ENCODE measurements around the gene NDFIP2. TPM values are rescaled to one million over a fixed set of nuclear protein-coding genes. Genes with fewer than 3 reads are reported as not detected.

Gene NDFIP2
- polyA plus RNA-seq, 2 of the 4 experiments (the other 2 are of a cell fraction) = 23.2 to 39.9 TPM

DNA sequence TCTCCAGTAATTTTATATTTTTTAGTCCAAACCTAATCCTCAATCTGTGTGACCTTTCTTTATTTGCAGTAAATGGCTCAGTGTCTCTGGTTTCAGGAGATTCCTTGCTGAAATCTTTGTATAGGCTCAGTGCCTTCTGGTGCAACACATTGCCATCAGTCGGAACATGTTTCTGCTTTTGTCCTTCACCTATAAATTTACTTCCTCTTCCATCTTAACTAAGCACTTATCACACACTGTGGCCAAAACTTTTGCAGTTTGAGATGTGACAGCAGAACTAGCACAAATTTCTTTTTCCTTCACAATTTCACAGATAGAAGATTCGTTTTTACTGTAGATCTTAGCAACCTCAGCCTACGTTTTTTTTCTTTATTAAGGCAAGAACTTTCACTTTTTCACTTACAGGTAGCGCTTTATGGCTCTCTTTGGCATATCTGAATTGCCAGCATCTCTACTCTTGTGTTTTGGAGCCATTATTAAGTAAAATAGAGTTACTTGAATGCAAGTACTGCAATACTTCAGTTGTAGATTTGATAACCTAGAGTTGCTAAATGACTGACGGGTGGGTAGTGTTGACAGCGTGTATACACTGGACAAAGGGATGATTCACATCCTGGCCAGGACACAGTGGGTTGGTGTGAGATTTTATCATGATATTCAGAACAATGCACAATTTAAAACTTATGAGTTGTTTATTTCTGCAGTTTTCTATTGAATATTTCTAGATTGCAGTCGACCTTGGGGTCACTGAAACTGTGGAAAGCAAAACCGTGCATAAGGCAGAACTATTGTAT lies 44.3 kb downstream of the NDFIP2 start:
- POLR2A ChIA-PET = no interaction called here
- Histone ChIP-seq H3K27ac (no peak overlapping the region), H3K9me3 (no peaks in the 10 kb centered on the region), H3K4me2 (no peak overlapping the region), H3K4me3 (no peak overlapping the region), H3K4me1 (no peaks in the 10 kb centered on the region)
- CTCF ChIA-PET = interaction anchor here (1.3 kb wide), 1 partner anchor 101 kb away, joined by 3 read pairs; no protein-coding TSS in a partner anchor
- DNase-seq (ENCODE audit: low read depth in 1 of 2, low spot score in 1 of 2) (no peak), FAIRE-seq (no peak), ATAC-seq (no peak)
- TF ChIP-seq CBX2 (IDR thresholded peaks at IDR 0.05; ENCODE audit: borderline replicate concordance, low read depth) (no peak), RARB (CRISPR knock-in tag; IDR thresholded peaks at IDR 0.05) (no peak), CEBPB (IDR thresholded peaks at IDR 0.05) (no peak), MAZ (IDR thresholded peaks at IDR 0.05; ENCODE audit: borderline replicate concordance, low read depth, low read length) (no peak), KDM5A (IDR thresholded peaks at IDR 0.05) (no peak), GATA3 (IDR thresholded peaks at IDR 0.05; ENCODE audit: borderline replicate concordance) (no peak), ZFP36 (IDR thresholded peaks at IDR 0.05; ENCODE audit: borderline replicate concordance, partially characterized antibody) (no peak), RCOR1 (IDR thresholded peaks at IDR 0.05; ENCODE audit: low read depth, low read length) (no peak), FOSB (CRISPR knock-in tag; IDR thresholded peaks at IDR 0.05) (no peak), FOXS1 (CRISPR knock-in tag; IDR thresholded peaks at IDR 0.05) (no peak), RFX5 (IDR thresholded peaks at IDR 0.05) (no peak), CHD2 (IDR thresholded peaks at IDR 0.05; ENCODE audit: low read length, partially characterized antibody) (no peak), ZC3H11A (IDR thresholded peaks at IDR 0.05) (no peak)
- TF ChIP-seq, protein P1, sequence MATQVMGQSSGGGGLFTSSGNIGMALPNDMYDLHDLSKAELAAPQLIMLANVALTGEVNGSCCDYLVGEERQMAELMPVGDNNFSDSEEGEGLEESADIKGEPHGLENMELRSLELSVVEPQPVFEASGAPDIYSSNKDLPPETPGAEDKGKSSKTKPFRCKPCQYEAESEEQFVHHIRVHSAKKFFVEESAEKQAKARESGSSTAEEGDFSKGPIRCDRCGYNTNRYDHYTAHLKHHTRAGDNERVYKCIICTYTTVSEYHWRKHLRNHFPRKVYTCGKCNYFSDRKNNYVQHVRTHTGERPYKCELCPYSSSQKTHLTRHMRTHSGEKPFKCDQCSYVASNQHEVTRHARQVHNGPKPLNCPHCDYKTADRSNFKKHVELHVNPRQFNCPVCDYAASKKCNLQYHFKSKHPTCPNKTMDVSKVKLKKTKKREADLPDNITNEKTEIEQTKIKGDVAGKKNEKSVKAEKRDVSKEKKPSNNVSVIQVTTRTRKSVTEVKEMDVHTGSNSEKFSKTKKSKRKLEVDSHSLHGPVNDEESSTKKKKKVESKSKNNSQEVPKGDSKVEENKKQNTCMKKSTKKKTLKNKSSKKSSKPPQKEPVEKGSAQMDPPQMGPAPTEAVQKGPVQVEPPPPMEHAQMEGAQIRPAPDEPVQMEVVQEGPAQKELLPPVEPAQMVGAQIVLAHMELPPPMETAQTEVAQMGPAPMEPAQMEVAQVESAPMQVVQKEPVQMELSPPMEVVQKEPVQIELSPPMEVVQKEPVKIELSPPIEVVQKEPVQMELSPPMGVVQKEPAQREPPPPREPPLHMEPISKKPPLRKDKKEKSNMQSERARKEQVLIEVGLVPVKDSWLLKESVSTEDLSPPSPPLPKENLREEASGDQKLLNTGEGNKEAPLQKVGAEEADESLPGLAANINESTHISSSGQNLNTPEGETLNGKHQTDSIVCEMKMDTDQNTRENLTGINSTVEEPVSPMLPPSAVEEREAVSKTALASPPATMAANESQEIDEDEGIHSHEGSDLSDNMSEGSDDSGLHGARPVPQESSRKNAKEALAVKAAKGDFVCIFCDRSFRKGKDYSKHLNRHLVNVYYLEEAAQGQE (IDR thresholded peaks at IDR 0.05) = no peak
- WGBS (ENCODE audit: missing lambda C conversion rate) = 65% methylated on average over 8 of the region's 8 CpGs

DNA sequence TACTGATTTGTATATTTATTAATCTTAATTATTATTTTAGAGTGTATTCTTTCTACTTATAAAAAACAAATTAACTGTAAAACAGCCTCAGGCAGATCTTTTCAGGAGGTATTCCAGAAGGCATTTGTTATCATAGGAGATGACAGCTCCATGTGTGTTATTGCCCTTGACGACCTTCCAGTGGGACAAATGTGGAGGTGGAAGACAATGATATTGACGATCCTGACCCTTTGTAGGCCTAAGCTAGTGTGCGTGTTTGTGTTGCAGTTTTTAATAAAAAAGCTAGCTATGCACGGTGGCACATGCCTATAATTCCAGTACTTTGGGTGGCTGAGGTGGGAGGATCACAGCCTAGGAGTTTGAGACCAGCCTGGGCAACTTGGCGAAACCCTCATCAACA lies 46.7 kb downstream of the NDFIP2 start:
- Histone ChIP-seq H3K27ac (no peak overlapping the region), H3K4me1 (no peaks in the 10 kb centered on the region), H3K4me3 (no peak overlapping the region), H3K4me2 (no peak overlapping the region), H3K9me3 (no peaks in the 10 kb centered on the region)
- no peak for TF ChIP-seq TP53 (CRISPR knock-in tag; IDR thresholded peaks at IDR 0.05)
- TF ChIP-seq RFX5 (IDR thresholded peaks at IDR 0.05) = no peak
- TF ChIP-seq, protein P2, sequence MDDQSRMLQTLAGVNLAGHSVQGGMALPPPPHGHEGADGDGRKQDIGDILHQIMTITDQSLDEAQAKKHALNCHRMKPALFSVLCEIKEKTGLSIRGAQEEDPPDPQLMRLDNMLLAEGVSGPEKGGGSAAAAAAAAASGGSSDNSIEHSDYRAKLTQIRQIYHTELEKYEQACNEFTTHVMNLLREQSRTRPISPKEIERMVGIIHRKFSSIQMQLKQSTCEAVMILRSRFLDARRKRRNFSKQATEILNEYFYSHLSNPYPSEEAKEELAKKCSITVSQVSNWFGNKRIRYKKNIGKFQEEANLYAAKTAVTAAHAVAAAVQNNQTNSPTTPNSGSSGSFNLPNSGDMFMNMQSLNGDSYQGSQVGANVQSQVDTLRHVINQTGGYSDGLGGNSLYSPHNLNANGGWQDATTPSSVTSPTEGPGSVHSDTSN (IDR thresholded peaks at IDR 0.05) = no peak
- no peak for TF ChIP-seq MAFK (IDR thresholded peaks at IDR 0.05; ENCODE audit: partially characterized antibody)
- TF ChIP-seq, protein P3, sequence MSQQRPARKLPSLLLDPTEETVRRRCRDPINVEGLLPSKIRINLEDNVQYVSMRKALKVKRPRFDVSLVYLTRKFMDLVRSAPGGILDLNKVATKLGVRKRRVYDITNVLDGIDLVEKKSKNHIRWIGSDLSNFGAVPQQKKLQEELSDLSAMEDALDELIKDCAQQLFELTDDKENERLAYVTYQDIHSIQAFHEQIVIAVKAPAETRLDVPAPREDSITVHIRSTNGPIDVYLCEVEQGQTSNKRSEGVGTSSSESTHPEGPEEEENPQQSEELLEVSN (IDR thresholded peaks at IDR 0.05; ENCODE audit: borderline replicate concordance, low read depth) = no peak
- no peak for TF ChIP-seq SREBF2 (IDR thresholded peaks at IDR 0.05)
- DNase-seq (ENCODE audit: low read depth in 1 of 2, low spot score in 1 of 2) (no peak), FAIRE-seq (no peak), ATAC-seq (no peak)
- CTCF ChIA-PET = interaction anchor here (0.7 to 2.1 kb wide), 3 partner anchors 13 to 106 kb away, joined by 3 to 6 read pairs (median 3); no protein-coding TSS in a partner anchor
- WGBS (ENCODE audit: missing lambda C conversion rate) = 88% methylated on average over 5 of the region's 5 CpGs
- POLR2A ChIA-PET = interaction anchor here (0.6 kb wide), 1 partner anchor 14 kb away, joined by 4 read pairs; no protein-coding TSS in a partner anchor

Measured in A549 (cell line).